PC-3 (cell line): ENCODE data around the gene YPEL2. TPM values are rescaled to one million over a fixed set of nuclear protein-coding genes. Genes with fewer than 3 reads are reported as not detected.

ENCODE experiments used
- ATAC-seq: fragments of 200-7000 bp; cut with Tn5 transposase; 2 replicates; pipeline ENCODE4 v1.9.1; 2020; ENCODE audit warnings: mild to moderate bottlenecking, moderate library complexity
- BruUV-seq: library from RNA; stranded (reverse); fragments of 400-500 nt; replicated peaks from 2 replicates; lab custom pipeline; 2021; lab: Mats Ljungman, UMichigan
- CTCF ChIA-PET: fragments of 300-600 bp; sonication (Branson Sonifier 250); formaldehyde crosslinking; loops from one replicate; lab custom pipeline; 2022; ENCODE audit warnings: antibody characterized with exemption; lab: Charles Lee
- POLR2A ChIA-PET: fragments of 300-600 bp; sonication (Branson Sonifier 250); formaldehyde crosslinking; loops from one replicate; lab custom pipeline; 2022; ENCODE audit warnings: antibody characterized with exemption; ENCODE audit not compliant: unreplicated experiment; lab: Charles Lee
- DNase-seq: peaks from one replicate; pipeline ENCODE4 v3.0.0-alpha.2; 2015
- H2AFZ ChIP-seq: fragments of 300-600 bp; sonication (generic); 2 replicates; pipeline ENCODE4 v1.6.0; 2016; ENCODE audit warnings: antibody characterized with exemption, low read length
- H3F3A ChIP-seq: fragments of 300-600 bp; sonication (generic); one replicate; pipeline ENCODE4 v1.6.0; 2017; ENCODE audit warnings: antibody characterized with exemption, low read length, control low read depth, mild to moderate bottlenecking; ENCODE audit not compliant: unreplicated experiment
- H3K27ac ChIP-seq: fragments of 300-600 bp; sonication (generic); 2 replicates; pipeline ENCODE4 v1.5.1; 2016; ENCODE audit warnings: mild to moderate bottlenecking, low read length
- H3K27me3 ChIP-seq: fragments of 300-600 bp; sonication (generic); 2 replicates; pipeline ENCODE4 v1.6.1; 2016; ENCODE audit warnings: low read length, mixed read lengths
- H3K36me3 ChIP-seq: fragments of 300-600 bp; sonication (generic); 2 replicates; pipeline ENCODE4 v1.6.1; 2016; ENCODE audit warnings: low read depth, mixed run types, low read length, mixed read lengths
- H3K4me1 ChIP-seq: fragments of 300-600 bp; sonication (generic); 2 replicates; pipeline ENCODE4 v1.5.1; 2016; ENCODE audit warnings: low read length; ENCODE audit not compliant: insufficient read depth
- H3K4me2 ChIP-seq: fragments of 300-600 bp; sonication (generic); 2 replicates; pipeline ENCODE4 v1.6.0; 2016; ENCODE audit warnings: low read length
- H3K4me3 ChIP-seq: fragments of 300-600 bp; sonication (generic); 2 replicates; pipeline ENCODE4 v1.5.1; 2016; ENCODE audit warnings: mild to moderate bottlenecking, low read length, mixed read lengths
- H3K79me2 ChIP-seq: fragments of 300-600 bp; sonication (generic); 2 replicates; pipeline ENCODE4 v1.6.1; 2017; ENCODE audit warnings: low read length, mixed read lengths
- H3K9ac ChIP-seq: fragments of 300-600 bp; sonication (generic); 2 replicates; pipeline ENCODE4 v1.6.0; 2016; ENCODE audit warnings: mild to moderate bottlenecking, low read length
- H3K9me2 ChIP-seq: fragments of 300-600 bp; sonication (generic); replicated peaks from 2 replicates; pipeline ENCODE4 v1.6.1; 2016; ENCODE audit warnings: mixed run types, low read length, mixed read lengths
- H3K9me3 ChIP-seq: fragments of 300-600 bp; sonication (generic); 2 replicates; pipeline ENCODE4 v1.6.1; 2016; ENCODE audit warnings: low read length, mixed read lengths
- H4K20me1 ChIP-seq: fragments of 300-600 bp; sonication (generic); 2 replicates; pipeline ENCODE4 v1.6.1; 2016; ENCODE audit warnings: low read length, mixed read lengths
- EZH2 ChIP-seq: fragments of 300-600 bp; sonication (generic); IDR thresholded peaks from one replicate; pipeline ENCODE4 v1.6.1; 2017; ENCODE audit warnings: antibody characterized with exemption, mild to moderate bottlenecking, low read length; ENCODE audit not compliant: unreplicated experiment
- EZH2phosphoT487 ChIP-seq: fragments of 300-600 bp; sonication (generic); IDR thresholded peaks from 2 replicates; pipeline ENCODE4 v1.6.1; 2018; ENCODE audit warnings: mild to moderate bottlenecking, antibody characterized with exemption, low read length, borderline replicate concordance
- intact Hi-C: fragments of 100-400 bp; cut with micrococcal nuclease; formaldehyde crosslinking; loops from 2 replicates; pipeline ENCODE4 v1.9.0; 2023
- total RNA-seq: library from RNA; depleted of rRNA; stranded (reverse); fragments of >200 nt; gene quantifications from 2 replicates; pipeline ENCODE4 v1.2.3, GENCODE V29; 2014
- TF ChIP-seq, protein P1 (sequence below): fragments of 300-600 bp; sonication (generic); conservative IDR thresholded peaks from 2 replicates; pipeline ENCODE4 v1.5.1; 2017; ENCODE audit warnings: antibody characterized with exemption, low read depth, mild to moderate bottlenecking, low read length

YPEL2 gene
- total RNA-seq, 1 experiment from 2014 or later: 0.47 TPM

DNA sequence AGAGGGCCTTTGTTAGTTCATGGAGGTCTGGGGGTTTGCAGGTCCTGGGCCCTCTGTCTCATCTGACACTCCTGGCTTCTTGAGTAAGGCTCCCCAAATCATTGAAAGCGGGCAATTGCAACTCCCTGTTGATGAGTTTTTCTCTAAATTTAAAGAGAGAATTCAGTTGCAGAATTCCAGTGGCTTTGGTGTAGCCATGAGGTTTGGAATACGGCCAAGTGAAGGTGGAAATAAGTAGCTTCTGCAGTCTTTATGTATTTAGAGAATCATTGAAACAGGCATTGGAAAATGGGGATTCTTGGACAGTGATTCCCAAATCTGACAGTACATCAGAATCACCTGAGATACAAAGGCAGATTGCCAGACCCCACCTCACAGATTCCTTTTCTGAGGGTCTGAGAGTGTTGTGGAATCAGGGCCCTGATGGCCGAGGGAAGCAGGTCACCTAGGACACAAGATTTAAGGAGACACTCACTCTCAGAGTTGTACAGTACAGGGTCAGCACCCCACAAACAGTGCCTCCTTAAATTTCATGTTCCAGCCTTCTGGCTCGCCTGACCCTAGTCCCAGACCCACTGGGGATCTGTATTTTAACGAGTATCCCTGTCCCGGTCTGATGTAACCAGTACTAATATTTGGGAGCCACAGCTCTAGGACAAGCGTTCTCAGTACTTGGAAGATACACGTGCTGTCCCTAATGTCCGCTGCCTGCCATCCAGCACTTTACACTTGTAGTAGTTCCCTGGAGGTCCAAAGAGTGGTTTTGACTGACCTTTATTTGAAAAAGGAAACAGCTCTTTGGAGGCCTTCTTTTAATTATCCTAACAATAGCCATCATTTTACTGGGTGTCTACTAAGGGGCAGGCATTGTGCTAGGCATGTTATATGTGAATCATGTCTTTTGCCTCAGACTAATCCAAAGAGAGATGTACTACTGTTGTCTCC, 37.8 kb downstream of the YPEL2 start:
- no peaks in the 10 kb centered on the region for H3K27me3 ChIP-seq
- ChIA-PET CTCF (no interaction called here), POLR2A (interaction anchor here (0.6 kb wide), 1 partner anchor 737 kb away, joined by 3 read pairs; no protein-coding TSS in a partner anchor)
- TF ChIP-seq, protein P1, sequence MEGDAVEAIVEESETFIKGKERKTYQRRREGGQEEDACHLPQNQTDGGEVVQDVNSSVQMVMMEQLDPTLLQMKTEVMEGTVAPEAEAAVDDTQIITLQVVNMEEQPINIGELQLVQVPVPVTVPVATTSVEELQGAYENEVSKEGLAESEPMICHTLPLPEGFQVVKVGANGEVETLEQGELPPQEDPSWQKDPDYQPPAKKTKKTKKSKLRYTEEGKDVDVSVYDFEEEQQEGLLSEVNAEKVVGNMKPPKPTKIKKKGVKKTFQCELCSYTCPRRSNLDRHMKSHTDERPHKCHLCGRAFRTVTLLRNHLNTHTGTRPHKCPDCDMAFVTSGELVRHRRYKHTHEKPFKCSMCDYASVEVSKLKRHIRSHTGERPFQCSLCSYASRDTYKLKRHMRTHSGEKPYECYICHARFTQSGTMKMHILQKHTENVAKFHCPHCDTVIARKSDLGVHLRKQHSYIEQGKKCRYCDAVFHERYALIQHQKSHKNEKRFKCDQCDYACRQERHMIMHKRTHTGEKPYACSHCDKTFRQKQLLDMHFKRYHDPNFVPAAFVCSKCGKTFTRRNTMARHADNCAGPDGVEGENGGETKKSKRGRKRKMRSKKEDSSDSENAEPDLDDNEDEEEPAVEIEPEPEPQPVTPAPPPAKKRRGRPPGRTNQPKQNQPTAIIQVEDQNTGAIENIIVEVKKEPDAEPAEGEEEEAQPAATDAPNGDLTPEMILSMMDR: no peak
- TF ChIP-seq EZH2phosphoT487 (no peak), EZH2 (no peak)
- H3K4me1 ChIP-seq: peaks cover 40% of the 10 kb centered on the region
- no peaks in the 10 kb centered on the region for H3K36me3 ChIP-seq
- H3K4me3 ChIP-seq: no peak overlapping the region
- intact Hi-C loops: no loop called here
- H3K79me2 ChIP-seq: no peaks in the 10 kb centered on the region
- H3K9me3 ChIP-seq: no peaks in the 10 kb centered on the region
- no TSS peak for BruUV-seq
- no peak overlapping the region for H3K9ac ChIP-seq
- H3K27ac ChIP-seq: no peak overlapping the region
- no peak for ATAC-seq
- no peaks in the 10 kb centered on the region for H3F3A ChIP-seq
- H3K9me2 ChIP-seq: no peaks in the 10 kb centered on the region
- H4K20me1 ChIP-seq: no peaks in the 10 kb centered on the region
- no peak overlapping the region for H3K4me2 ChIP-seq
- DNase-seq: peak; percentile 19
- no peak overlapping the region for H2AFZ ChIP-seq

- Histone ChIP-seq H3K79me2 (no peaks in the 10 kb centered on the region), H4K20me1 (no peaks in the 10 kb centered on the region), H3K4me3 (no peak overlapping the region), H3K4me2 (no peak overlapping the region), H3K9me2 (no peaks in the 10 kb centered on the region), H2AFZ (no peak overlapping the region), H3K4me1 (peaks cover 40% of the 10 kb centered on the region), H3K9me3 (no peaks in the 10 kb centered on the region), H3K36me3 (no peaks in the 10 kb centered on the region), H3K9ac (no peak overlapping the region), H3K27me3 (no peaks in the 10 kb centered on the region), H3F3A (no peaks in the 10 kb centered on the region), H3K27ac (no peak overlapping the region)
- DNase-seq (no peak), ATAC-seq (no peak)
- intact Hi-C loops: no loop called here
- no peak for TF ChIP-seq EZH2
- TF ChIP-seq EZH2phosphoT487: no peak
- BruUV-seq: no TSS peak
- CTCF ChIA-PET: no interaction called here
- POLR2A ChIA-PET: no interaction called here
Measured at GRCh38 chr17:59370593-59371299, 39.3 kb downstream of the YPEL2 start.

DNA sequence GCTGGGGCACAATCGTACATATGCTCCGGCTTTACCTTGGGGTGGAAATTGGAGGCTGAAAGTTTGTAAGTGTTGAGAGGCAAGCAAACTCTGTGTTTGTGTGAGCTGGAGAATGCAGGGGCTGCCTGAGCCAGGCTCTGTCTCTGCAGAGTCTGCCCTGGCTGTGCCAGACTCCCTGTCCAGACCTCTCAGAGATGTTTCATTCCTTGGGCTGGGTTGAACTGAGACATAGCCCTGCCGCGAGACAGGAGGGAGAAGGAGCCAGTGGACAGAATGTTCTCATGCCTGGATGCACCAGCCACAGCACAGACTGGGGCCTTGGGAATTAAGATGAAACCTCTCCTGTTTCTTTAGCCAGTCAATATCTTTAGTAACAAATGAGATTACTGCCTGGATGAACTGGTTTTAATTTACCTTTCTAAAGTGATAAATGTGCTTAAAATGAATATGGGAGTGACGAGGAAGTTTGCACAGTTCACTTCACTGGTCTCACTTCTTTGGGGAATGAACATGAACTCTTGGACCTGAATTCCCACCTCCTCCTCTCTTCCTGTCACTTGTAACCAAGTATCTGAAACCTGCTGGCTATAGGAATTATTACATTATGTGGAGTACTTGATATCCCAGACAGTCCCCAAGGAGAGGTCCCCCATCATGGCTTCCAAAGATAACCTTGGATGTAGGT, 40.1 kb downstream of the YPEL2 start:
- H3K9ac ChIP-seq: no peak overlapping the region
- peaks cover 35% of the 10 kb centered on the region for H3K4me1 ChIP-seq
- H2AFZ ChIP-seq: no peak overlapping the region
- intact Hi-C loops: no loop called here
- H3K27me3 ChIP-seq: no peaks in the 10 kb centered on the region
- no peak overlapping the region for H3K4me3 ChIP-seq
- H3K79me2 ChIP-seq: no peaks in the 10 kb centered on the region
- CTCF ChIA-PET: no interaction called here
- H3K9me3 ChIP-seq: no peaks in the 10 kb centered on the region
- TF ChIP-seq EZH2: no peak
- TF ChIP-seq, protein P1: no peak
- H3F3A ChIP-seq: no peaks in the 10 kb centered on the region
- H3K27ac ChIP-seq: no peak overlapping the region
- no peaks in the 10 kb centered on the region for H3K36me3 ChIP-seq
- H3K9me2 ChIP-seq: no peaks in the 10 kb centered on the region
- POLR2A ChIA-PET: no interaction called here
- ATAC-seq (no peak), DNase-seq (no peak)
- no peaks in the 10 kb centered on the region for H4K20me1 ChIP-seq
- no peak overlapping the region for H3K4me2 ChIP-seq
- BruUV-seq: no TSS peak
